Stomach (tissue), 9 donors: Measurements from ENCODE around the gene COPG2. TPM values are rescaled to one million over a fixed set of nuclear protein-coding genes. Genes with fewer than 3 reads are reported as not detected.
"Not testable (repeated sequence)": the region's sequence is repeated elsewhere in the genome, so short reads cannot be mapped to it uniquely, and the experiment has no call there.

Experiments used
- DNase-seq, 2 donors: peaks; one replicate each; pipeline versions ENCODE4 v3.0.0 to v3.0.0-alpha.2; 2013 to 2019
- H3K27ac ChIP-seq, 5 donors: fragments of 200-600 bp in 4 of 5; sonication (generic) in 4 of 5; one replicate each; pipeline ENCODE4 v1.5.1; 2013 to 2019; ENCODE audit warnings: mild to moderate bottlenecking in 1 of 5, moderate library complexity in 1 of 5
- H3K27me3 ChIP-seq, 3 donors: fragments of 200-600 bp; sonication (generic); one replicate each; pipeline ENCODE4 v1.5.1; 2017 to 2019; ENCODE audit warnings: mixed run types in 1 of 3
- H3K36me3 ChIP-seq, 4 donors: fragments of 200-600 bp; sonication (generic); 1 replicate in 3 of 4; 2 replicates in 1 of 4; pipeline ENCODE4 v1.5.1; 2016 to 2019
- H3K4me1 ChIP-seq, 4 donors: fragments of 200-600 bp; sonication (generic); one replicate each; pipeline ENCODE4 v1.5.1; 2016 to 2019
- H3K4me3 ChIP-seq, 4 donors: fragments of 200-600 bp; sonication (generic) in 3 of 4; one replicate each; pipeline ENCODE4 v1.5.1; 2016 to 2019; ENCODE audit warnings: mild to moderate bottlenecking in 1 of 4
- H3K9me3 ChIP-seq, 4 donors: fragments of 200-600 bp; sonication (generic); one replicate each; pipeline ENCODE4 v1.5.1; 2016 to 2019
- EP300 ChIP-seq: sonication (generic); formaldehyde crosslinking; IDR thresholded peaks from one replicate; pipeline ENCODE4 v1.6.1; 2017; ENCODE audit warnings: antibody characterized with exemption
- POLR2A ChIP-seq, 4 donors: fragments of 450-650 bp; IDR thresholded peaks; one replicate each; pipeline ENCODE4 v1.6.1; 2016; ENCODE audit warnings: antibody characterized with exemption in 4 of 4, control low read depth in 2 of 4, mild to moderate bottlenecking in 1 of 4, moderate library complexity in 1 of 4
- POLR2AphosphoS5 ChIP-seq, 3 donors: sonication (generic); formaldehyde crosslinking; IDR thresholded peaks; one replicate each; pipeline ENCODE4 v1.6.1; 2016; ENCODE audit warnings: antibody characterized with exemption in 3 of 3
- WGBS, 5 donors: extraction: QIAGEN DNeasy Blood & Tissue Kit in 3 of 5; methylation state at CpG; one replicate each; pipeline versions ENCODE4 v1.1.5 to v1.1.7; 2013 to 2018; 5-methylcytosine and 5-hydroxymethylcytosine counted together
- intact Hi-C: fragments of 100-400 bp; cut with DNase I; formaldehyde crosslinking; loops from one replicate; pipeline ENCODE4 v1.15.1; 2023; ENCODE audit warnings: low total_unique reads
- polyA plus RNA-seq, 3 donors: library from polyadenylated mRNA; stranded (reverse); fragments of 200-250 nt; gene quantifications; one replicate each; pipeline ENCODE4 v1.2.3, GENCODE V29; 2013
- total RNA-seq, 5 donors: library from RNA; depleted of rRNA; stranded (reverse); fragments of >200 nt; gene quantifications; one replicate each; pipeline versions ENCODE4 v1.1.0 to v1.2.3, GENCODE V29; 2014 to 2016
- TF ChIP-seq, protein P1 (sequence below), 7 experiments: fragments of 450-650 bp in 4 of 7; fragments of 200-600 bp in 3 of 7; sonication (generic) in 3 of 7; IDR thresholded peaks; one replicate each; pipeline ENCODE4 v1.5.1; 2016 to 2019; ENCODE audit warnings: antibody characterized with exemption in 7 of 7, control low read depth in 2 of 7, mild to moderate bottlenecking in 1 of 7
- donor health status: healthy with polysubstance abuse.
- donor health status: Bipolar disorder and iron deficiency.
- donor health status: healthy.

COPG2 gene
- total and polyA plus RNA-seq, 8 donors: 6.6 to 50.0 (median 7.7) TPM

DNA sequence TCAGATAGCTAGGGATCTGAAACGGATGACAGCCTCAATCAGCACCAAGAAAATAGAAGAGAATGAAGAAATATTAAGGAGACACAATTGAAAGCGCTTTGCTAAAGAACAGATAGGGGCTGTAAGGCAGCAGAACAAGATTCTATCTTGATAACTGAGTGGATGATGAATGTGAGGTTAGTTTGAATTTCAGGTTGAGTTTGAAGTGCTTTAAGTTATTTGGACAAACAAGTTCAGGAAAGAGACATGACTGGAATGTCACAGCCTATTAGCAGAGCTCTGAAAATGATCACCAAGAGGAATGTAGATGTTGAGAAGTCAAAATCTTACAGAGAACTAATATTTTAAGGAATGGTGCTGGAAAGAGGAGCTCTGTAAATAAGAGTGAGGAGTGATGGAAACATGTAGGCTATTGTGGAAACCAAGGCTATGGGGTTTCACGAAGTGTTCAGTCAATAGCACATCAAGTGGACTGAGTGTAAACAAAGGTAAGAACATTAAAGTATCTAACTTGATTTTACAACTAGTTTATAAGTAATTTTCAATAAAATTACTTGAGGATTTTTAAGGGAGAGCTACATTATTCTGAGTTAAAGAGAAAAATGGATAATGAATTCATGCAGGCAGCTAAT, 115.0 kb downstream of the COPG2 start:
- Histone ChIP-seq H3K4me3 (no peak overlapping the region), H3K27me3 (no peaks in the 10 kb centered on the region), H3K4me1 (no peaks in the 10 kb centered on the region), H3K9me3 (no peaks in the 10 kb centered on the region), H3K27ac (no peak overlapping the region), H3K36me3 (peaks cover 0 to 51% (median 36%) of the 10 kb centered on the region in 4 donors)
- TF ChIP-seq EP300 (no peak), POLR2A (IDR thresholded peaks at IDR 0.05) (no peak), POLR2AphosphoS5 (IDR thresholded peaks at IDR 0.05) (no peak)
- TF ChIP-seq, protein P1, sequence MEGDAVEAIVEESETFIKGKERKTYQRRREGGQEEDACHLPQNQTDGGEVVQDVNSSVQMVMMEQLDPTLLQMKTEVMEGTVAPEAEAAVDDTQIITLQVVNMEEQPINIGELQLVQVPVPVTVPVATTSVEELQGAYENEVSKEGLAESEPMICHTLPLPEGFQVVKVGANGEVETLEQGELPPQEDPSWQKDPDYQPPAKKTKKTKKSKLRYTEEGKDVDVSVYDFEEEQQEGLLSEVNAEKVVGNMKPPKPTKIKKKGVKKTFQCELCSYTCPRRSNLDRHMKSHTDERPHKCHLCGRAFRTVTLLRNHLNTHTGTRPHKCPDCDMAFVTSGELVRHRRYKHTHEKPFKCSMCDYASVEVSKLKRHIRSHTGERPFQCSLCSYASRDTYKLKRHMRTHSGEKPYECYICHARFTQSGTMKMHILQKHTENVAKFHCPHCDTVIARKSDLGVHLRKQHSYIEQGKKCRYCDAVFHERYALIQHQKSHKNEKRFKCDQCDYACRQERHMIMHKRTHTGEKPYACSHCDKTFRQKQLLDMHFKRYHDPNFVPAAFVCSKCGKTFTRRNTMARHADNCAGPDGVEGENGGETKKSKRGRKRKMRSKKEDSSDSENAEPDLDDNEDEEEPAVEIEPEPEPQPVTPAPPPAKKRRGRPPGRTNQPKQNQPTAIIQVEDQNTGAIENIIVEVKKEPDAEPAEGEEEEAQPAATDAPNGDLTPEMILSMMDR (IDR thresholded peaks at IDR 0.05): no peak
- intact Hi-C loops: no loop called here
- 88 to 96% (median 92%) methylated on average over 3 of the region's 3 CpGs for WGBS, 5 donors
- no peak for DNase-seq

DNA sequence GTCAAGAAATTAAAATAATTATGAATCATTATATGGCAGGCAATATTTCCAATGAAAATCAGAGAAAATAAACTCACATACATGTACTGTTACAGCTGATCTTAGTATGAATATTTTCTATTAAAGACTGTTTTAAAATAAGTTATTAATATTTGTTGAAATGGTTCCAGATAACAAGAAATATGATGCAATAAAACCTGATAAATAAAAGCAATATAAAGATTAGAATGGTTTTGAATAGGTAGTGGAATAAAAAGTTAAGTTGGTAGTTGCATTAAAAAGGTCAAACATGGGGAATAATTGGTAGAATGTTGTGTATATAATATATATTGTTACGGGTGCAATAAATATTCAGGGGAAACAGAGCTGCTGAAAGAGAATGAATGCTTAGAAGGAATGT, 124.2 kb downstream of the COPG2 start:
- Histone ChIP-seq H3K9me3 (no peaks in the 10 kb centered on the region), H3K36me3 (peaks cover 0 to 54% (median 39%) of the 10 kb centered on the region in 4 donors), H3K27ac (no peak overlapping the region), H3K4me3 (no peak overlapping the region), H3K4me1 (no peaks in the 10 kb centered on the region), H3K27me3 (no peaks in the 10 kb centered on the region)
- TF ChIP-seq, protein P1 (IDR thresholded peaks at IDR 0.05): no peak
- TF ChIP-seq POLR2AphosphoS5 (IDR thresholded peaks at IDR 0.05) (no peak), POLR2A (IDR thresholded peaks at IDR 0.05) (no peak), EP300 (no peak)
- DNase-seq: no peak
- 97 to 100% (median 99%) methylated on average over 1 of the region's 1 CpG for WGBS, 5 donors
- intact Hi-C loops: no loop called here

DNA sequence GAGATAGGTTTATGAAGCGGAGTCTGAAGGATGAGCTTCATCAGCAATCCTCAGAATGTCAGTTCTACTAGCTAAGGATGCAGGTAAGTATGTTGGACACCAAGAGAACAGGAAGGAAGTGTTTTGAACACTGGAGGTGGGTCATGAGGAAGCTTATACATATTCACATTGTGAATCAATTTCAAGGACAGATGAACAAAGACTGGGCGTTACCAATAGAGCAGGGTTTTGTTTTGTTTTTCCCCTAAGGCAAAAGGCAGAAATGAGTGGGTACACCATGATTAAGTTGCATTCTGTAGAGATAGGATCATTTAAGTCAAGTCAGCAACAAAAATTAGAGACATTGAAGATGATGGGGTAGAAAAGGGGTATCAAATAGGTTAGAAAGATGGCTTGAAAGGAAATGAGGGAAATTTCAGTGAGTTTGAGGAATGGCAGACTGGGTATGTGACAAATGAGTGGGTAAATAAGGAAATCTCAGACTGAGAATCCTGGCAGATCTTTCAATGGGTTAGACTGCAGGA, 125.0 kb downstream of the COPG2 start:
- Histone ChIP-seq H3K4me1 (no peaks in the 10 kb centered on the region), H3K27me3 (no peaks in the 10 kb centered on the region), H3K4me3 (no peak overlapping the region), H3K9me3 (no peaks in the 10 kb centered on the region), H3K27ac (no peak overlapping the region), H3K36me3 (peaks cover 0 to 53% (median 39%) of the 10 kb centered on the region in 4 donors)
- DNase-seq: no peak
- 88 to 98% (median 94%) methylated on average over 2 of the region's 2 CpGs for WGBS, 5 donors
- intact Hi-C loops: no loop called here
- TF ChIP-seq, protein P1 (IDR thresholded peaks at IDR 0.05): no peak
- no peak for TF ChIP-seq EP300
- no peak for TF ChIP-seq POLR2A (IDR thresholded peaks at IDR 0.05)
- TF ChIP-seq POLR2AphosphoS5 (IDR thresholded peaks at IDR 0.05): no peak

DNA sequence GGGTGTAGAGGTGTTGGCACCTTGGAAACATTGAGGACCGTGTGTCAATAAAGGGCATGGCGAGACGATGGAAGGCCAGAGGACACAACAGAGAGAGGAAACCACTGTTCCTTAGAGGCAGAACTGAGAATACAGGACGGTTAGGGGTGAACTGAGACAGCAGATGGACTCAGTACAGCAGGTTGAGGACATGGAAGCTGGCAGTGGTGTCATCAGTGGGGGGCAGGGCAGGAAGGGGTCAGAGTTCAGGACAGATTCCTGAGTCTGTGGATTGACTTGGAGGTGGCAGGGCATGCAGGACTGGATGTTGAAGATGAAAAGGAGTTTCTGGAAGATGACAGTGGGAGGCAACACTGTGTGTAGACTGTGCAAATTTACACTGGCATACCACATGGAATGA, 126.3 kb downstream of the COPG2 start:
- intact Hi-C loops, H3K4me1 ChIP-seq, H3K9me3 ChIP-seq, H3K4me3 ChIP-seq, H3K27me3 ChIP-seq, H3K27ac ChIP-seq, DNase-seq: not testable (repeated sequence)
- 73 to 94% (median 86%) methylated on average over 4 of the region's 4 CpGs for WGBS, 5 donors
- peaks cover 0 to 49% (median 29%) of the 10 kb centered on the region in 4 donors for H3K36me3 ChIP-seq

DNA sequence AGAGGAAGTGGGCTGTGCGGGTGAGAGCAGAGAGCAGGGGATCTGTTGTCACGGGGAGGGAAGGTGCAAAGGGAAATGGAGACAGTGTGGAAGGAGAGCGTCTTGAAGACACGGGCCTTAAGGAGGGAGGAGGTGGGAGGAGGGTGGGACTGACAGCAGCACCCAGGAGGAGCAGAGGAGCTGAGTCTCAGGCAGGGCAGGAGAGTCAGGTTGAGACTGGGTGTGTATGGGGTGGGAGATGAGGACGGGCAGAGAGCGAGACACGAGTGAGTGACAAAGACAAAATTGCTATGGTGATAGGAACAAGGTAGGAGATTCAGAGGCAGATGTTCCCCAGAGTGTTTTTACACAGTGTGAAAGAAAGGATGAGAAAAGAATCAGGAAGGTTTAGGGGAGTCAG, 127.3 kb downstream of the COPG2 start:
- intact Hi-C loops, H3K4me3 ChIP-seq, H3K27me3 ChIP-seq, DNase-seq, H3K27ac ChIP-seq, H3K4me1 ChIP-seq, H3K9me3 ChIP-seq: not testable (repeated sequence)
- peaks cover 0 to 44% (median 24%) of the 10 kb centered on the region in 4 donors for H3K36me3 ChIP-seq
- WGBS, 5 donors: 89 to 94% (median 92%) methylated on average over 7 of the region's 7 CpGs

DNA sequence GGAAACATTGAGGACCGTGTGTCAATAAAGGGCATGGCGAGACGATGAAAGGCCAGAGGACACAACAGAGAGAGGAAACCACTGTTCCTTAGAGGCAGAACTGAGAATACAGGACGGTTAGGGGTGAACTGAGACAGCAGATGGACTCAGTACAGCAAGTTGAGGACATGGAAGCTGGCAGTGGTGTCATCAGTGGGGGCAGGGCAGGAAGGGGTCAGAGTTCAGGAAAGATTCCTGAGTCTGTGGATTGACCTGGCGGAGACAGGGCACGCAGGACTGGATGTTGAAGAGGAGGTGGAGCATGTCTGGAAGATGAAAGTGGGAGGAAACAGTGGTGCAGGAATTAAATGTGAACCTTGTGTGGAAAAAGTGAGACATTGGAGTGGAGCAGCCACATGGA, 130.7 kb downstream of the COPG2 start:
- H3K4me1 ChIP-seq, H3K27ac ChIP-seq, H3K4me3 ChIP-seq, DNase-seq, intact Hi-C loops, H3K27me3 ChIP-seq, H3K9me3 ChIP-seq: not testable (repeated sequence)
- 86 to 96% (median 89%) methylated on average over 6 of the region's 6 CpGs for WGBS, 5 donors
- peaks cover 0 to 54% (median 32%) of the 10 kb centered on the region in 4 donors for H3K36me3 ChIP-seq
